Neural crest cell (in vitro differentiated cells): ENCODE data around the gene PRR7. TPM values are rescaled to one million over a fixed set of nuclear protein-coding genes. Genes with fewer than 3 reads are reported as not detected.

Experiments
- DNase-seq: peaks from one replicate; pipeline ENCODE4 v3.0.0; 2021; ENCODE audit warnings: low read depth, mixed read lengths, low spot score
- H3K27ac Mint-ChIP-seq: one replicate; pipeline ENCODE4 v1.8.0; 2021; ENCODE audit warnings: mild to moderate bottlenecking, mixed read lengths; ENCODE audit not compliant: unreplicated experiment
- H3K27me3 Mint-ChIP-seq: 2 replicates; pipeline ENCODE4 v1.8.0; 2021; ENCODE audit warnings: low read depth, mild to moderate bottlenecking, mixed read lengths
- H3K36me3 Mint-ChIP-seq: 2 replicates; pipeline ENCODE4 v1.8.0; 2021; ENCODE audit warnings: low read depth, mild to moderate bottlenecking, mixed read lengths
- H3K4me1 Mint-ChIP-seq: 2 replicates; pipeline ENCODE4 v1.8.0; 2021; ENCODE audit warnings: mixed read lengths
- H3K4me3 Mint-ChIP-seq: one replicate; pipeline ENCODE4 v1.8.0; 2021; ENCODE audit warnings: mild to moderate bottlenecking, mixed read lengths
- H3K9me3 Mint-ChIP-seq: 2 replicates; pipeline ENCODE4 v1.8.0; 2021; ENCODE audit warnings: mixed read lengths
- total RNA-seq: library from RNA; stranded (reverse); gene quantifications from 2 replicates; pipeline ENCODE4 v1.2.1, GENCODE V29; 2021
- TF ChIP-seq, protein P1 (sequence below): fragments of 200-600 bp; sonication (generic); conservative IDR thresholded peaks from 2 replicates; pipeline ENCODE4 v1.5.0; 2021; ENCODE audit warnings: antibody characterized with exemption, mild to moderate bottlenecking

Gene PRR7
- total RNA-seq, 1 donor from 2014 or later: 19.0 TPM

DNA sequence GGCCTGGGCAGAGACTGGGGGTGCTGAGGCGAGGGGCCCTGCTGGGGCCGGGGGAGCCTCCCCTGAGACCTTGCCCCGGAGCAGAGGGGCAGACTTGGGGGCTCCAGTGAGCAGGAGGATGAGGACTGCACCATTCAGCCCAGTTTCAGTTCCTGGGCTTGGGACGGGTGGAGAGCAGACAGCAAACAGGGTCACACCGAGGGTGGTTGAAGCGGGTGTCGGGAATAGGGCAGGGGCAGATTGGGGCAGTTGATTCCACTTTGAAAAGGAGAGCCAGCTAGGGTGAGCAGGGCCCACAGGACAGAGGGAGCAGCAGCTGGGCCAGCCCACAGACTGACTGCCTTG, 15.7 kb upstream of the PRR7 start:
- Mint-ChIP-seq H3K36me3 (no peaks in the 10 kb centered on the region), H3K4me3 (no peak overlapping the region), H3K4me1 (peaks cover 21% of the 10 kb centered on the region), H3K9me3 (no peaks in the 10 kb centered on the region), H3K27me3 (peaks cover 4% of the 10 kb centered on the region), H3K27ac (no peak overlapping the region)
- TF ChIP-seq, protein P1, sequence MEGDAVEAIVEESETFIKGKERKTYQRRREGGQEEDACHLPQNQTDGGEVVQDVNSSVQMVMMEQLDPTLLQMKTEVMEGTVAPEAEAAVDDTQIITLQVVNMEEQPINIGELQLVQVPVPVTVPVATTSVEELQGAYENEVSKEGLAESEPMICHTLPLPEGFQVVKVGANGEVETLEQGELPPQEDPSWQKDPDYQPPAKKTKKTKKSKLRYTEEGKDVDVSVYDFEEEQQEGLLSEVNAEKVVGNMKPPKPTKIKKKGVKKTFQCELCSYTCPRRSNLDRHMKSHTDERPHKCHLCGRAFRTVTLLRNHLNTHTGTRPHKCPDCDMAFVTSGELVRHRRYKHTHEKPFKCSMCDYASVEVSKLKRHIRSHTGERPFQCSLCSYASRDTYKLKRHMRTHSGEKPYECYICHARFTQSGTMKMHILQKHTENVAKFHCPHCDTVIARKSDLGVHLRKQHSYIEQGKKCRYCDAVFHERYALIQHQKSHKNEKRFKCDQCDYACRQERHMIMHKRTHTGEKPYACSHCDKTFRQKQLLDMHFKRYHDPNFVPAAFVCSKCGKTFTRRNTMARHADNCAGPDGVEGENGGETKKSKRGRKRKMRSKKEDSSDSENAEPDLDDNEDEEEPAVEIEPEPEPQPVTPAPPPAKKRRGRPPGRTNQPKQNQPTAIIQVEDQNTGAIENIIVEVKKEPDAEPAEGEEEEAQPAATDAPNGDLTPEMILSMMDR: no peak
- DNase-seq: no peak

DNA sequence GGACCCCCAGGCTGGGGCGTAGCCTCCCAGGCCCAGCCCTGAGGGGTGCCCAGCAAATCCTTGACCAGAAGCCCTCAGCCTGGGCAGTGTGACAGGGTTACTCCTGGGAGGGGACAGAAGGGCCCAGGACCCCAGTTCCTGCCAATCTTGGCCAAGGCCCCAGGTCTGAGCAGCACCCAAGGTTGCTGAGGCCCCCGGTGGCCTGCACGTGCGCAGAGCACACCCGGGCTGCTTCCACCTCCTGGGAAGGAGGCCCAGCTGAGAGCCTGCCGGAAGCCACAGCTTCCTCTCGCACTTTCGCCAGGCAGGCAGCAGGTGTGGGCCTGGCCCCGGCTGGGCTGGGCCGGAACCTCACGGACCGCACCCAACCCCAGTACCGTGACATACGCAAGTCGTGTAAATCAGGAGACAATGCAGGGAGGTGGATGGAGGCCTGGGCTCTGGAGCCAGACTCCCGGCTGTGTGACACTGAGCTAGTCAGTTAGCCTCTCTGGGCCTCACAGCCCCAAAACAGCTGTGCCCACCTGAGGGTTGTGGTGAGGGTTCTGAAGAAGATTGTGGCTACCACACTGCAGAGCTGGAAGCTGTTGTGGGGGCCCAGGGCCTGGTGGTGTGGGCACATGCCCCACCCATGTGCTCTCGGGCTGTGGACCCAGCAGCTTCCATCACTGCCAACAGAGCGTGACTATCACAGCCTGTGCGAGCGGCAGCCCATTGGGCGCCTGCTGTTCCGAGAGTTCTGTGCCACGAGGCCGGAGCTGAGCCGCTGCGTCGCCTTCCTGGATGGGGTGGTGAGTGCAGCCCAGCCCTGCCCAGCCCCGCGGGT, 15.1 kb upstream of the PRR7 start:
- H3K36me3 Mint-ChIP-seq: no peaks in the 10 kb centered on the region
- H3K4me1 Mint-ChIP-seq: peaks cover 16% of the 10 kb centered on the region
- no peaks in the 10 kb centered on the region for H3K9me3 Mint-ChIP-seq
- no peaks in the 10 kb centered on the region for H3K27me3 Mint-ChIP-seq
- DNase-seq: no peak
- TF ChIP-seq, protein P1: no peak
- H3K27ac Mint-ChIP-seq: no peak overlapping the region
- H3K4me3 Mint-ChIP-seq: no peak overlapping the region

DNA sequence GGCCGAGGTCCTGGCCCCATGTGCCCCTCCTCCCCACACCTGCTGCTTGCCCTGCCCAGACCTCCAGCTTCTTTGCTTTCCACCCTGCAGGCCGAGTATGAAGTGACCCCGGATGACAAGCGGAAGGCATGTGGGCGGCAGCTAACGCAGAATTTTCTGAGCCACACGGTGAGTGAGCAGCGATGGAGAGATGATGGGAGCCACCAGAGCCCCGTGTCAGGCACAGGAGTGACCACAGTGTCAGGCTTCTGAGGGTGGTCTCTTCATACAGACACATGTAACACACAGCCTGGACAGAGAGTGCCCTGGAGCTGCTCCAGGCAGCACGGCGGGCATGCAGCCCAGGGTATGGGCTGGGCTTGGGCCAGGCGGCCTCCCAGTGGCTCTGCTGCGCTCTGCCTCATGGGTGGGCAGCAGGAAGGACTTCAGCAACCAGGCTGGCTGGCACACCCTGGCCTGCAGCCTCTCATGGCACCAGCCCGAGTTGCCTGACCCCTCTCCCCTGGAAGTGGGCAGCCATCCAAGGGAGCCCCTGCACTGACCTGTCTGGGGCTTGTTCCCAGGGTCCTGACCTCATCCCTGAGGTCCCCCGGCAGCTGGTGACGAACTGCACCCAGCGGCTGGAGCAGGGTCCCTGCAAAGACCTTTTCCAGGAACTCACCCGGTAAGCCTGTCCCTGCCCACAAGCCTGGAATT, 14.3 kb upstream of the PRR7 start:
- no peak for DNase-seq
- H3K36me3 Mint-ChIP-seq: no peaks in the 10 kb centered on the region
- H3K4me1 Mint-ChIP-seq: peaks cover 13% of the 10 kb centered on the region
- no peaks in the 10 kb centered on the region for H3K27me3 Mint-ChIP-seq
- no peak overlapping the region for H3K27ac Mint-ChIP-seq
- TF ChIP-seq, protein P1: no peak
- no peaks in the 10 kb centered on the region for H3K9me3 Mint-ChIP-seq
- H3K4me3 Mint-ChIP-seq: no peak overlapping the region

DNA sequence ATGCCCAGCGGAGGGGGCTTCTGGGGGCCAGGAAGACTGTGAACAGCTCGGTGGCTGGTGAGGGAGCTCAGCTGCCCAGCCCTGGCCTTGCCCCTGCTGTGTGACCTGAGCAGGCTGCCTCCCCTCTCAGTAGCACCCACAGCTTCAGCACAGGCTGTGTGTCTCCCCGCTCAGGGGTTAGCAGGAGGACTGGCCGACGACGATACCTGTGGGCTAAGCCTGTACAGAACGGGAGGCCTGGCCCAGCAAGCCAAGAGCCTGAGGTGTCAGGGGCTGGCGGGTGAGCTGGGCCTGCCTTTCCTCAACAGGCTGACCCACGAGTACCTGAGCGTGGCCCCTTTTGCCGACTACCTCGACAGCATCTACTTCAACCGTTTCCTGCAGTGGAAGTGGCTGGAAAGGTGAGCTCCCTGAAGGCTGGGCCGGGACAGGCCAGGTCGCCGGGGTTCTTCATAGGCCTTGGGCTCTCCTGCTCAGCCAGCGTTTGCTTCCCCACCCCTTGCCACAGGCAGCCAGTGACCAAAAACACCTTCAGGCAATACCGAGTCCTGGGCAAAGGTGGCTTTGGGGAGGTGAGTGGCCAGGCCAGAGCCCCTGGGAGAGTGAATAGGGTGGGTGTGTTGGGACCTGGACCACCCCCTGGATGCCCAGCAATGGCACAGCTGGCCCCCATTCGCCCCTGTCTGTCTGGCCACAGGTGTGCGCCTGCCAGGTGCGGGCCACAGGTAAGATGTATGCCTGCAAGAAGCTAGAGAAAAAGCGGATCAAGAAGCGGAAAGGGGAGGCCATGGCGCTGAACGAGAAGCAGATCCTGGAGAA, 13.6 kb upstream of the PRR7 start:
- TF ChIP-seq, protein P1: no peak
- DNase-seq: no peak
- Mint-ChIP-seq H3K27ac (no peak overlapping the region), H3K4me3 (no peak overlapping the region), H3K36me3 (no peaks in the 10 kb centered on the region), H3K9me3 (no peaks in the 10 kb centered on the region), H3K4me1 (peaks cover 8% of the 10 kb centered on the region), H3K27me3 (no peaks in the 10 kb centered on the region)

DNA sequence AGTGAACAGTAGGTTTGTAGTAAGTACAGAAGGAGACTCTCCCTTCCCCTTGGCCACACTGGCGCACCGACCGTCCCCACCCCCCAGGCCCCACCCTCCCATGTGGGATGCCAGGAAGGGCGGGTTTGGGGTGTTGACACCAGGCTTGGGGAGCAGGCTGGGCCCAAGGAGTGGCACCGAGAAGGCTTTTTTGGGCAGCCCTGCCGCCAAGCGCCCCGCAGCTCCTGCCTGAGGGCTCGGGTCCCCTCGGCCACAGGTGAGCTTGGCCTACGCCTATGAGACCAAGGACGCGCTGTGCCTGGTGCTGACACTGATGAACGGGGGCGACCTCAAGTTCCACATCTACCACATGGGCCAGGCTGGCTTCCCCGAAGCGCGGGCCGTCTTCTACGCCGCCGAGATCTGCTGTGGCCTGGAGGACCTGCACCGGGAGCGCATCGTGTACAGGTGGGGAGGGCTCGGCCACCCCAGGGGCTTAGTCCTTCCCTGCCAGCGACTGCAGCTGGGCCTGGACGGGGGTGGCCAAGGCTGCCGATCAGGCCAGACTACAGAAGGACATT, 12.9 kb upstream of the PRR7 start:
- TF ChIP-seq, protein P1: no peak
- H3K27ac Mint-ChIP-seq: no peak overlapping the region
- H3K36me3 Mint-ChIP-seq: peaks cover 3% of the 10 kb centered on the region

More for the DNA sequence above, 12.9 kb upstream of the PRR7 start:
- no peaks in the 10 kb centered on the region for H3K27me3 Mint-ChIP-seq
- H3K4me1 Mint-ChIP-seq: peaks cover 7% of the 10 kb centered on the region
- DNase-seq: no peak
- no peaks in the 10 kb centered on the region for H3K9me3 Mint-ChIP-seq
- H3K4me3 Mint-ChIP-seq: no peak overlapping the region
